GM19467 (cell line): ENCODE data around the gene WWTR1.

Experiments used
- ATAC-seq: cut with Tn5 transposase; IDR thresholded peaks from one replicate; pipeline ENCODE4 v1.9.1; 2021; ENCODE audit warnings: mild to moderate bottlenecking, moderate library complexity; ENCODE audit not compliant: unreplicated experiment

Gene WWTR1

GRCh38 chr3:149538371-149538770 is 119.5 kb downstream of the WWTR1 start:
- ATAC-seq, result no peak

GRCh38 chr3:149536429-149536828 is 121.4 kb downstream of the WWTR1 start:
- ATAC-seq, result no peak

- no peak for ATAC-seq
Observed at GRCh38 chr3:149535333-149535685, 122.5 kb downstream of the WWTR1 start.

GRCh38 chr3:149534671-149535332 is 123.0 kb downstream of the WWTR1 start:
- no peak for ATAC-seq

GRCh38 chr3:149534082-149534481 is 123.7 kb downstream of the WWTR1 start:
- ATAC-seq, result no peak

- ATAC-seq, result no peak
Observed at GRCh38 chr3:149532489-149533180, 125.2 kb downstream of the WWTR1 start.

- no peak for ATAC-seq
Observed at GRCh38 chr3:149529099-149529498, 128.7 kb downstream of the WWTR1 start.

- ATAC-seq, result no peak
Observed at GRCh38 chr3:149528340-149528650, 129.5 kb downstream of the WWTR1 start.

- no peak for ATAC-seq
Observed at GRCh38 chr3:149527531-149528339, 130.1 kb downstream of the WWTR1 start.

GRCh38 chr3:149523512-149524299 is 134.1 kb downstream of the WWTR1 start:
- no peak for ATAC-seq

- ATAC-seq, result no peak
Observed at GRCh38 chr3:149519912-149520311, 137.9 kb downstream of the WWTR1 start.

GRCh38 chr3:149516920-149517319 is 140.9 kb downstream of the WWTR1 start:
- no peak for ATAC-seq

GRCh38 chr3:149515249-149515648 is 142.6 kb downstream of the WWTR1 start:
- no peak for ATAC-seq

GRCh38 chr3:149514471-149514870 is 143.4 kb downstream of the WWTR1 start:
- no peak for ATAC-seq

GRCh38 chr3:149512073-149512782 is 145.6 kb downstream of the WWTR1 start:
- ATAC-seq, result peak; percentile 87

- no peak for ATAC-seq
Observed at GRCh38 chr3:149511040-149511626, 146.7 kb downstream of the WWTR1 start.

GRCh38 chr3:149510480-149510879 is 147.3 kb downstream of the WWTR1 start:
- ATAC-seq, result no peak

GRCh38 chr3:149509526-149509925 is 148.3 kb downstream of the WWTR1 start:
- ATAC-seq, result no peak

- ATAC-seq, result no peak
Observed at GRCh38 chr3:149507491-149508324, 150.1 kb downstream of the WWTR1 start.
